ENCODE measurements around the gene ASXL1. TPM values are rescaled to one million over a fixed set of nuclear protein-coding genes. Genes with fewer than 3 reads are reported as not detected.
A peak's percentile ranks its signal among the peaks of the same experiment; 100 is the strongest.

ASXL1 gene
- total and polyA plus RNA-seq, 9 of the 15 experiments (the other 6 are each of a cell fraction or from before 2014, with no cell fraction given), result 6.5 to 65.3 (median 32.3) TPM

DNA sequence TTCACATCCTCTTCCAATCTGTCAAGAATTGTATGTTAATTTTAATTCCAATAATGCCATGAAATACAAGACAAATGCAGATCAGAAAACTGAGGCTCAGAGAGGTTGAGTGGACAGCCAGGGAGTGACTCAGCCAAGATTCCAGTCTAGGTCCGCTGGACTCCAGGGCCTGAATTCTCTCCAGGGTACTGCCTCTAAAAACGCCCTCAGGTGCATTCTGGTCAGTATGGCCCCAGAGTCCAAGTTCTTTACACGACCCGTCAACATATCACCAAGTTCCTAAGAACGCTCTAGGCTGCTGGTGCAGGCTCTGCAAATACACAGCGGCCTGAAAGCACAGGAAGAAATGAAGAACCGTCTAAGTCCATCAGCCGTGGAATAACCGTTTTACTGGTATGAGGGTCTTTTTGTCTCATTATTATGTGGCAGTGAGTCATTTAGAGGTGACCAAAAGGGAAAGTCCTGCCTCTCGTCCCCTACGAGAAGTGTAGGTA is 709 bp upstream of the ASXL1 start (continued):
- TF ChIP-seq, protein P1, sequence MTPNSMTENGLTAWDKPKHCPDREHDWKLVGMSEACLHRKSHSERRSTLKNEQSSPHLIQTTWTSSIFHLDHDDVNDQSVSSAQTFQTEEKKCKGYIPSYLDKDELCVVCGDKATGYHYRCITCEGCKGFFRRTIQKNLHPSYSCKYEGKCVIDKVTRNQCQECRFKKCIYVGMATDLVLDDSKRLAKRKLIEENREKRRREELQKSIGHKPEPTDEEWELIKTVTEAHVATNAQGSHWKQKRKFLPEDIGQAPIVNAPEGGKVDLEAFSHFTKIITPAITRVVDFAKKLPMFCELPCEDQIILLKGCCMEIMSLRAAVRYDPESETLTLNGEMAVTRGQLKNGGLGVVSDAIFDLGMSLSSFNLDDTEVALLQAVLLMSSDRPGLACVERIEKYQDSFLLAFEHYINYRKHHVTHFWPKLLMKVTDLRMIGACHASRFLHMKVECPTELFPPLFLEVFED (CRISPR knock-in tag; conservative IDR thresholded peaks at IDR 0.05), result no peak
- TF ChIP-seq CBX3 (IDR thresholded peaks at IDR 0.05; ENCODE audit: borderline replicate concordance in 1 of 2, low read length in 2 of 2), result no peak; a peak in 1 of 3 replicates
- no peak for TF ChIP-seq ZNF551 (CRISPR knock-in tag; IDR thresholded peaks at IDR 0.05)
- TF ChIP-seq, protein P2, sequence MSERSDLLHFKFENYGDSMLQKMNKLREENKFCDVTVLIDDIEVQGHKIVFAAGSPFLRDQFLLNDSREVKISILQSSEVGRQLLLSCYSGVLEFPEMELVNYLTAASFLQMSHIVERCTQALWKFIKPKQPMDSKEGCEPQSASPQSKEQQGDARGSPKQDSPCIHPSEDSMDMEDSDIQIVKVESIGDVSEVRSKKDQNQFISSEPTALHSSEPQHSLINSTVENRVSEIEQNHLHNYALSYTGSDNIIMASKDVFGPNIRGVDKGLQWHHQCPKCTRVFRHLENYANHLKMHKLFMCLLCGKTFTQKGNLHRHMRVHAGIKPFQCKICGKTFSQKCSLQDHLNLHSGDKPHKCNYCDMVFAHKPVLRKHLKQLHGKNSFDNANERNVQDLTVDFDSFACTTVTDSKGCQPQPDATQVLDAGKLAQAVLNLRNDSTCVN (CRISPR knock-in tag; IDR thresholded peaks at IDR 0.05), result no peak
- TF ChIP-seq HDAC1 (IDR thresholded peaks at IDR 0.05), result 0 out of 4 replicates have a peak, but pooled peaks of 1 of the 2 experiments have one; percentile 29
- TF ChIP-seq KAT7 (CRISPR knock-in tag; IDR thresholded peaks at IDR 0.05; ENCODE audit: borderline replicate concordance), result no peak
- TF ChIP-seq, protein P3, sequence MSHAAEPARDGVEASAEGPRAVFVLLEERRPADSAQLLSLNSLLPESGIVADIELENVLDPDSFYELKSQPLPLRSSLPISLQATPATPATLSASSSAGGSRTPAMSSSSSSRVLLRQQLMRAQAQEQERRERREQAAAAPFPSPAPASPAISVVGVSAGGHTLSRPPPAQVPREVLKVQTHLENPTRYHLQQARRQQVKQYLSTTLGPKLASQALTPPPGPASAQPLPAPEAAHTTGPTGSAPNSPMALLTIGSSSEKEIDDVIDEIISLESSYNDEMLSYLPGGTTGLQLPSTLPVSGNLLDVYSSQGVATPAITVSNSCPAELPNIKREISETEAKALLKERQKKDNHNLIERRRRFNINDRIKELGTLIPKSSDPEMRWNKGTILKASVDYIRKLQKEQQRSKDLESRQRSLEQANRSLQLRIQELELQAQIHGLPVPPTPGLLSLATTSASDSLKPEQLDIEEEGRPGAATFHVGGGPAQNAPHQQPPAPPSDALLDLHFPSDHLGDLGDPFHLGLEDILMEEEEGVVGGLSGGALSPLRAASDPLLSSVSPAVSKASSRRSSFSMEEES (CRISPR knock-in tag; IDR thresholded peaks at IDR 0.05), result no peak
- TF ChIP-seq MED1 (CRISPR knock-in tag; IDR thresholded peaks at IDR 0.05; ENCODE audit: borderline replicate concordance), result no peak
- TF ChIP-seq DDX20 (tag; IDR thresholded peaks at IDR 0.05; ENCODE audit: low read depth), result no peak
- TF ChIP-seq, protein P4, sequence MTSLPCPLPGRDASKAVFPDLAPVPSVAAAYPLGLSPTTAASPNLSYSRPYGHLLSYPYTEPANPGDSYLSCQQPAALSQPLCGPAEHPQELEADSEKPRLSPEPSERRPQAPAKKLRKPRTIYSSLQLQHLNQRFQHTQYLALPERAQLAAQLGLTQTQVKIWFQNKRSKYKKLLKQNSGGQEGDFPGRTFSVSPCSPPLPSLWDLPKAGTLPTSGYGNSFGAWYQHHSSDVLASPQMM (CRISPR knock-in tag; IDR thresholded peaks at IDR 0.05), result no peak
- TF ChIP-seq, protein P5, sequence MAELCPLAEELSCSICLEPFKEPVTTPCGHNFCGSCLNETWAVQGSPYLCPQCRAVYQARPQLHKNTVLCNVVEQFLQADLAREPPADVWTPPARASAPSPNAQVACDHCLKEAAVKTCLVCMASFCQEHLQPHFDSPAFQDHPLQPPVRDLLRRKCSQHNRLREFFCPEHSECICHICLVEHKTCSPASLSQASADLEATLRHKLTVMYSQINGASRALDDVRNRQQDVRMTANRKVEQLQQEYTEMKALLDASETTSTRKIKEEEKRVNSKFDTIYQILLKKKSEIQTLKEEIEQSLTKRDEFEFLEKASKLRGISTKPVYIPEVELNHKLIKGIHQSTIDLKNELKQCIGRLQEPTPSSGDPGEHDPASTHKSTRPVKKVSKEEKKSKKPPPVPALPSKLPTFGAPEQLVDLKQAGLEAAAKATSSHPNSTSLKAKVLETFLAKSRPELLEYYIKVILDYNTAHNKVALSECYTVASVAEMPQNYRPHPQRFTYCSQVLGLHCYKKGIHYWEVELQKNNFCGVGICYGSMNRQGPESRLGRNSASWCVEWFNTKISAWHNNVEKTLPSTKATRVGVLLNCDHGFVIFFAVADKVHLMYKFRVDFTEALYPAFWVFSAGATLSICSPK (IDR thresholded peaks at IDR 0.05; ENCODE audit: borderline replicate concordance), result no peak
- TF ChIP-seq, protein P6, sequence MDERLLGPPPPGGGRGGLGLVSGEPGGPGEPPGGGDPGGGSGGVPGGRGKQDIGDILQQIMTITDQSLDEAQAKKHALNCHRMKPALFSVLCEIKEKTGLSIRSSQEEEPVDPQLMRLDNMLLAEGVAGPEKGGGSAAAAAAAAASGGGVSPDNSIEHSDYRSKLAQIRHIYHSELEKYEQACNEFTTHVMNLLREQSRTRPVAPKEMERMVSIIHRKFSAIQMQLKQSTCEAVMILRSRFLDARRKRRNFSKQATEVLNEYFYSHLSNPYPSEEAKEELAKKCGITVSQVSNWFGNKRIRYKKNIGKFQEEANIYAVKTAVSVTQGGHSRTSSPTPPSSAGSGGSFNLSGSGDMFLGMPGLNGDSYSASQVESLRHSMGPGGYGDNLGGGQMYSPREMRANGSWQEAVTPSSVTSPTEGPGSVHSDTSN (CRISPR knock-in tag; IDR thresholded peaks at IDR 0.05; ENCODE audit: low read depth), result no peak
- TF ChIP-seq, protein P6 (tag; conservative IDR thresholded peaks at IDR 0.05; ENCODE audit: low read depth), result no peak
- no peak for TF ChIP-seq RBBP5 (IDR thresholded peaks at IDR 0.05; ENCODE audit: borderline replicate concordance, insufficient read depth, low read length, poor library complexity, severe bottlenecking)
- TF ChIP-seq RAD21 (CRISPR knock-in tag; conservative IDR thresholded peaks at IDR 0.05 in 1 of 2, IDR thresholded peaks at IDR 0.05 in 1 of 2), result no peak; a peak in 1 of 4 replicates
- no peak for TF ChIP-seq SRF (CRISPR knock-in tag; IDR thresholded peaks at IDR 0.05)
